Islet precursor cell (in vitro differentiated cells): ENCODE results near the gene RCSD1.
A peak's percentile ranks its signal among the peaks of the same experiment; 100 is the strongest.

Experiments
- DNase-seq: peaks from one replicate; pipeline ENCODE4 v3.0.0-alpha.2; 2018

RCSD1 gene

GRCh38 chr1:167618789-167619188 lies 11.2 kb upstream of the RCSD1 start:
- no peak for DNase-seq

DNA sequence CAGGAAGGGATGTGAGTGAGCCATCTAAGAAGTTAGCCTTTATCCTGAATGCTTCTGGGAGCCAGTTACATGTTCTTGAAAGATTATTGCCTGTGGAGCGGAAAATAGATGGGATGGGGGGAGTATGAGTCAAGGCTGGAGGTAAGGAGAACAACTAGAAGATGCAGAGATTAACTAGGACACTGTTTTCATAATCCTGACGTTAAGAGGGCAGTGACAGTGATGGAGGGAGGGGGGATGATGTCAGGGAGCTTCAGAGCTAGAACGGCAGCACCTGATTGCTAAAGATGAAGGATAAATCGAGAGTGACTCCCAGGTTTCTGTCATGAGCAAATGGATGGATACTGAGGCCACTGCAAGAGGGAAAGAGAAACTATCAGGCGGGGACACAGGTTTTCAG lies 10.0 kb upstream of the RCSD1 start:
- DNase-seq: peak; percentile 37

GRCh38 chr1:167621780-167622313 lies 8.2 kb upstream of the RCSD1 start:
- DNase-seq: peak; percentile 7

GRCh38 chr1:167623951-167624350 lies 6.1 kb upstream of the RCSD1 start:
- DNase-seq: no peak

GRCh38 chr1:167625040-167625823 lies 4.8 kb upstream of the RCSD1 start:
- DNase-seq: peak; percentile 7

GRCh38 chr1:167627615-167627864 lies 2.5 kb upstream of the RCSD1 start:
- no peak for DNase-seq

- peak; percentile 51 for DNase-seq
Measured at GRCh38 chr1:167627865-167628641, 2.0 kb upstream of the RCSD1 start.

GRCh38 chr1:167628741-167629515 lies 1.1 kb upstream of the RCSD1 start:
- peak; percentile 52 for DNase-seq

DNA sequence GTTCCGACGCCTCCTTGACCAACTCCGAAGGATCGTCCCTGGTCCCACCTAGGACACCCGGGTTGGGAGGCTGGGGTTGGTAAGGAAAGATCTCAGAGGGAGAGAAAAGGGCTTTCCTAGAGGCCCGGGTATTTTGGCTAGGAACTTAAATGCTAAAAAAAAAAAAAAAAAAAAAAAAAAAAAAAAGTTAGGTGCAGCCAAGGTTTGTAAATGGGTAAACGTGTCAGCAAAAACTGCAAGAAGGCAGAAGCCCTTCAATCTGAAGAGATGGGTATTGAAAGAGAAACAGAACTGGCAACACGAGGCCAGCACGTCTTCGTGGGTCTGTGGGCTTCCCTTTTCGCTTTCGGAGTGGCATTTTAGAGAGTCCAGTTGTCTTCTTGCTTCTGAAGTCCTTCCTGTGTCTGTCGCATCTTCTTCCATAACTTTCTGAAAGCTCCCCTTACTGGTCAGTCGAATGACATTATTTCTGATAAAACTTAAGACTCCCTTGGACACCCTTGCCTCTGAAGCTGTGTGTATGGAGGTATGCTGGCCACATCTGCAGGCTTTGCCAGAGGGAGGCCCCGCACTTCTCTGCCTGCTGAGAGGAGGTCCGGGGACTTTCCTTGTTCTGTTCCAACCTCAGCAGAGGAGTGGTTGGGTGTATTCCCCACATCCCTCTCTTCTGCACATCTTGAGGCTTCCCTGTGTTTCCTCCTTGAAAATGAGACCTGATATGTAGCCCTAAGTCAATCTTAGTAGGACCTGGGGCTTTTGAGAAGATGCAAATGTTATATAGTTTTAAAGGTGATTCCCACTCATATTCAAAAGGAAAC lies 745 bp downstream of the RCSD1 start:
- peak; percentile 38 for DNase-seq

DNA sequence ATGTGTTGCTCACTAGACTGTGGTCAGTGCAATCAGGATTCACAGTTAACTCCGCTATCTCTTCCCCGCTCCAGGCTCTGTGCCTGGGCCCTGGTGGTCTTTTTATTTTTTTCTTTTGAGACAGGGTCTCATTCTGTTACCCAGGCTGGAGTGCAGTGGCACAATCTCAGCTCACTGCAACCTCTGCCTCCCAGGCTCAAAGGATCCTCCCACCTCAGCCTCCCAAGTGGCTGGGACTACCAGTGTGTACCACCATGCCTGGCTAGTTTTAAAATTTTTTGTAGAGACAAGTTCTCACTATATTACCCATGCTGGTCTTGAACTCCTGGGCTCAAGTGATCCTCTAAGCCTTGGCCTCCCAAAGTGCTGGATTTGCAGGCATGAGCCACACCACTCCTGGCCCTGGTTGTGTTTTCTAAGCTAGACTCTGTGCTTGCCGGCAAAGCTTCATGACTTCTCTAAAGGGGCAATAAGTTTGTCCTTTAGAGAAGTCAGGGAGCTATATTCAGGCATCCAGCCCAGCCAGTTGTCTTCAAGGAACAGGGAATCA lies 1.4 kb downstream of the RCSD1 start:
- no peak for DNase-seq

- DNase-seq: peak; percentile 57
Measured at GRCh38 chr1:167631936-167632614, 2.0 kb downstream of the RCSD1 start.

DNA sequence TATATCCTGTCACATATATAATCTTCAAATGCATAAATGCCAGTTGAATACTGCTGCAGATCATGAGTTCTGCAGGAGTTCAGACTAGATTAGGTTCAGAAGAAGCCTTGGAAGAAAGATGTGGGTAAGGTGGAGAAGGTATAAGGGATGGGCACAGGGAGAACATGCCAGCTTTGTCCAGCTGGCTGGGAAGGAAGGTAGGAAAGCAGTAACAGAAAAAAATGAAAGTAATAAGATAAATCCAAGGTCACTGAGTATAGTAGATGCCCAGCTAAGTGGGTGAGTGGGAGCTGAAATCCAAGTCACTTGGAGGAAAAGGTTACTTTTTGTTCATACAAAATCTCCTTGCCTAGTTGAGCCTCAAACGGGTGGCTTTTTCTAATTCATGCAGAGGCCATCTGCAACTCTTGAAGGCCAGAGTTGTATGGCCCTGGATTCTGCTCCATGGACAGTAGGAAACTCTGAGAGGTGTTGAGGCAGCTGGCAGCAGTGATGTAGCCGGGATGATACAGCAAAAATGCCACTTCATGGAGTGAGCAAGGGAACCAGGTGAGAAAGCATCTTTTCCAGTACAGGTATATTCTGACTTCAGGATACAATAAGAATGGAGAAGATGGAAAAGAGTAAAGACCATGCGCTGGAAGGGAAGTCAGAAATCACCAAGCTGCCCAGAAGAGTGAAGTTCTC lies 3.4 kb downstream of the RCSD1 start:
- DNase-seq: peak; percentile 23

- no peak for DNase-seq
Measured at GRCh38 chr1:167634435-167634834, 4.4 kb downstream of the RCSD1 start.

DNA sequence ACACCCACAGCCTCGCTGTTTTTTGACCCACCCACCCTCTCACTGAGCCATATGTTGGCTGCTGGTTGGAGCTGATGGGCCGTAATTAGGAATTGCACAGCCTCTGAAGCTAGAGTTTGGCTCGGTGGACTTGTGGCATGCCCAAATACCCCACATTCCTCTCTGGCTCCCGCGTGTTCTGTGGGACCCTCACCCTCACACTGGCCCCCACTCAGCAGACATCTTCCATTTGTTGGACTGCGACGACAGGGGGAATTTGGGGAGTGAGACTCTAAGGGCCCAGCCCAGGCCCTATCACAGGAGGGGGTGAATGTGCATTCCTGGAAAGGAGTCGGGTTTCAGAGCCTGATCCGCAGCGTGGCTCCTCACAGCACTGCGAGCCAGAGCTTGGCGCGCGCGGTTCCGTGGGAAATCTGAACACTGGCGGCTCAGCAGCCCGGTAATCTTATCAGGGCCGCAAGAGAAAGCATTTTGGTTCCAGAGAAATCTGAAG lies 5.2 kb downstream of the RCSD1 start:
- peak; percentile 73 for DNase-seq

DNA sequence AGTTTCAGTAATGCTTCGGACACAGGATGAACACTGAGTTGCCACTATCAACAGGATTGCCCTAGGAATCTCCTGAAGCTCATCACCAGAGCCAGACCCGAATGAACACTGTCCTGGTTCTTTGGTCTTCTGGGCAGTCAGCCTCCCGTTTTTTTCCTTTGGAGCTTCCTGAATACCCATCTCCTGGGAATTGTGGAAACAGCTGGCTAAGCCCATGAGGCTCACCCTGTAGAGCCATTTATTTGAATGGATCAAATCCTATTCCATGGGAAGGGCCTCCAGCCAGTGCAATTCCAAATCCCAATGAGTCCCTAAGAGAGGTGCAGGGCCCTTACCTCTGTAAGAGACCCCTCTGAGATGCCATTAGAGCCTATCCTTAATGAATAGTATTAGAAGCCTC lies 5.9 kb downstream of the RCSD1 start:
- DNase-seq: no peak

DNA sequence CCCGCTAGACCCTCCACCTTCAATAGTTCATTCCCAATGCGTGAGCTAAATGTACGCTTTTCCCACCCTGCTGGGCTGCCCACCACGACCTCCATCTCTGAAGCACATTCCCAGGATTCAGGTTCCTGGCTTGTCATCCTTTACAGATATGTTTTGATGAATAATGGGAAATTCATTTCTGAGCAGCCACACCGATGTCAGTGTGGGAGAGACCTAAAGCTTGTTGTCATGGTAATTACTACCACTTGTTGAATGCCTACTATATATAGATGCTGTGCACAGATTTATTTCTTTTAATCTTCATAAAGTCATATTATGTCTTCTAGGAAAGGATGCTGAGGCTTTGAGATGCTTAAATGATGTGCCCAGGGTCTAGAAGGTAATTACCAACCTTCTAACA lies 8.0 kb downstream of the RCSD1 start:
- DNase-seq: no peak

DNA sequence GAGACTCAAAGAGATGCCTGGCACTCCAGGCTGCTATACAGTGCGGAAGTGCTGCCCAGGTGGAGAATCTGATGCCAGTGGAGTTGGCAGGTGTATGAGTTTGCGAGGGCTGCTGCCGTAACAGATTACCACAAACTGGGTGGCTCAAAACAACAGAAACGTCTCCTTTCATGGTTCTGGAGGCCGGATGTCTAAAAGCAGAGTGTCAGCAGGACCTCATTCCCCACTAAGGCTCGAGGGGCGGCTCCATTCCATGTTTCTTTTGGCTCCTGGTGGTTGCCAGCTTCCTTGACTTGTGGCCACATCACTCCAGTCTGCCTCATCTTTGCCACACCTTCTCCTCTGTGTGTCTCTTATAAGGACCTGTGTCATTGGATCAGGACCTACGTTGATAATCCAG lies 10.0 kb downstream of the RCSD1 start:
- no peak for DNase-seq

DNA sequence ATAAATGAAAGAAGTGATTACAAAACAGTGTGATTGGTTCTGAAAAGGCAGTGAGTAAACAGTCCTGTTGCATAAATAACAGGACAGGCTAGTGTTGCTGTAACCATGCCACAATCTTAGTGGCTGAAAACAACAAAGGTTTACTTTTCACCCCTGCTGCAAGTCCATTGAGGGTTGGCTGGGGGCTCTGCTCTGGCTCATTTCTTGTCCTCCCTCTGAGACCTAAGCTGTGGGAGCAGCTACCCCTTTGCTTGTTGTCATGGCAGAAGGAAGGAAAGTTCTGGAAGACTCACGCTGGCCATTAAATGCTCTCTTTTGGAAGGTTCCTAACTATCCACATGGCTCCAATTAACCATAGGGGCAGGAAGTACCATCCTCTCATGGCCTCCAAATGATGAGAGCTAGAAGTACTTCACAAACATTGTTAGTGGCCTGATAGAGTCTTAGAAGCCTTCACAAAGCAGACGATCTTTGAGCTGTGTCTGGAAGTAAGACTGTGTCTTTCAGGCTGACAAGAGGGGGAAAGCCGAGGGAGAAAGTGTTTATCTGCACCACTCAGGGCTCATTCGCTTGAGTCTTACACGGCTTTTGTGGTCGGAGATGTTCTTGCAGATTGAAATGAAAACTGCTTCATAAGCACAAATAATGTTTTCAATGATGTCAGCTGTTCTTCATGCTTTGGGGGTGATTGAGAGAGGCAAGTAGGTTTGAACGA lies 11.9 kb downstream of the RCSD1 start:
- no peak for DNase-seq

DNA sequence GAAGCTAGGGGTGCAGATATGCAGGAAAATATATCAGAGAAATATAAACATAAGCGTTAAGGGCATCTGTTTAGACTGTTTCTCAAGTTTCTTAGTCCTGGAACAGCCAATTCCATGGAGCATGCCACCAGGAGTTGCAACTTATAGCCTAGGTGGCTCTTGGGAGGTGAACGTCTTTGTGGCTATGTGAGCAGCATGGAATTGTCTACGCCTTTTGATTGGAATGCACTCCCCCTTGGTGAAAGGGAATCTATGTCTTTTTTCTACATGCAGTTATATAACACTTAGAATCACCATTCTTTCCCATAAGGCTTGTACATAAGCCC lies 12.4 kb downstream of the RCSD1 start:
- DNase-seq: no peak

DNA sequence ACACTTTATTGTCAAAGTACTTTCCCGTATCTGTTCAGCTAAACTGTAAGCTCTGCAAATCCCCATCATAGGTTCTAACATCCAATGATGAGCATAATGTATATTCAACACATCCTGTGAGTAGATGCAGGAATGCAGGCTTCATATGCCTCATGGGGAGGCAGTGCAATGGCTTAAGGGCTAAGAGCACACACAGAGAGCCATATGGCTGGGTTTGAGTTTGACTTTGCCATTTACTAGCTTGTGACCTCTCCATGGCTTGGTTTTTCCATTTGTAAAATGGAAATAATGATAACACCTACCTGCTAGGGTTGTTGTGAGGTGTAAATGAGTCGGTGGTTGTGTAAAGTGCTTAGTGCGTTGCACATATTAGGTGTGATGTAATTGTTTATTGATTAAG lies 13.4 kb downstream of the RCSD1 start:
- DNase-seq: no peak
